ENCODE measurements around the gene GPR3.

GRCh38 chr1:27398405-27399149 lies 6.2 kb downstream of the GPR3 start:
- TF ChIP-seq CTCF (conservative IDR thresholded peaks at IDR 0.05; ENCODE audit: low read depth, low read length) (no peak), EZH2 (IDR thresholded peaks at IDR 0.05; ENCODE audit: low read length, unreplicated experiment) (no peak)

Measured in PC-3 (cell line).